GM12864 (cell line): ENCODE measurements around the gene USP11.
A peak's percentile ranks its signal among the peaks of the same experiment; 100 is the strongest.

Experiments used
- DNase-seq: peaks from one replicate; pipeline ENCODE4 v3.0.0-alpha.2; 2011; ENCODE audit warnings: low read depth
- H3K4me3 ChIP-seq: 2 replicates; pipeline ENCODE4 v1.5.1; 2011; ENCODE audit warnings: mild to moderate bottlenecking, low read depth, low read length, control low read depth
- TF ChIP-seq, protein P1 (sequence below): IDR thresholded peaks from 2 replicates; pipeline ENCODE4 v1.5.1; 2011; ENCODE audit warnings: low read depth, mild to moderate bottlenecking, moderate library complexity, low read length, control low read depth, inconsistent platforms; ENCODE audit errors: missing control alignments

USP11 gene

DNA sequence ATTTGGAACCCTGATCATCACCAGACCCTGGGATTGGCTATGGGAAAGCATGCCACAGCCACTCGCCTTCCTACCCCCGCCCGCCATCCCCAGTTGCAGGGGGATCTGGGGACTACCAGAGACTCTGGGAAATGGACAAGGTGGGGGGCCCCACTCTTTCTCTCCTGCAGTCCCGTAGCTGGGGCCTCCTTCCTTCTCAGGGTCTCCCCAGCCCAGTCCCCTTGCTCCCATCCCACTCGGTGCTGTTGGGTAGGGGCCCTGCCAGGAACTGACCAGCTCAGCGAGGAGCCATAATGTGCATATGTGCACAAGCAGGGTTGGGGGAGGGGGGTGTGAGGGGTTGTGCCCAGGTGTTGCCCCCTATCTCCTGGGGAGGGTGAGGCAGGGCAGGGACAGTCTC, 3.4 kb upstream of the USP11 start:
- TF ChIP-seq, protein P1, sequence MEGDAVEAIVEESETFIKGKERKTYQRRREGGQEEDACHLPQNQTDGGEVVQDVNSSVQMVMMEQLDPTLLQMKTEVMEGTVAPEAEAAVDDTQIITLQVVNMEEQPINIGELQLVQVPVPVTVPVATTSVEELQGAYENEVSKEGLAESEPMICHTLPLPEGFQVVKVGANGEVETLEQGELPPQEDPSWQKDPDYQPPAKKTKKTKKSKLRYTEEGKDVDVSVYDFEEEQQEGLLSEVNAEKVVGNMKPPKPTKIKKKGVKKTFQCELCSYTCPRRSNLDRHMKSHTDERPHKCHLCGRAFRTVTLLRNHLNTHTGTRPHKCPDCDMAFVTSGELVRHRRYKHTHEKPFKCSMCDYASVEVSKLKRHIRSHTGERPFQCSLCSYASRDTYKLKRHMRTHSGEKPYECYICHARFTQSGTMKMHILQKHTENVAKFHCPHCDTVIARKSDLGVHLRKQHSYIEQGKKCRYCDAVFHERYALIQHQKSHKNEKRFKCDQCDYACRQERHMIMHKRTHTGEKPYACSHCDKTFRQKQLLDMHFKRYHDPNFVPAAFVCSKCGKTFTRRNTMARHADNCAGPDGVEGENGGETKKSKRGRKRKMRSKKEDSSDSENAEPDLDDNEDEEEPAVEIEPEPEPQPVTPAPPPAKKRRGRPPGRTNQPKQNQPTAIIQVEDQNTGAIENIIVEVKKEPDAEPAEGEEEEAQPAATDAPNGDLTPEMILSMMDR: no peak
- H3K4me3 ChIP-seq: no peak overlapping the region
- DNase-seq: no peak

DNA sequence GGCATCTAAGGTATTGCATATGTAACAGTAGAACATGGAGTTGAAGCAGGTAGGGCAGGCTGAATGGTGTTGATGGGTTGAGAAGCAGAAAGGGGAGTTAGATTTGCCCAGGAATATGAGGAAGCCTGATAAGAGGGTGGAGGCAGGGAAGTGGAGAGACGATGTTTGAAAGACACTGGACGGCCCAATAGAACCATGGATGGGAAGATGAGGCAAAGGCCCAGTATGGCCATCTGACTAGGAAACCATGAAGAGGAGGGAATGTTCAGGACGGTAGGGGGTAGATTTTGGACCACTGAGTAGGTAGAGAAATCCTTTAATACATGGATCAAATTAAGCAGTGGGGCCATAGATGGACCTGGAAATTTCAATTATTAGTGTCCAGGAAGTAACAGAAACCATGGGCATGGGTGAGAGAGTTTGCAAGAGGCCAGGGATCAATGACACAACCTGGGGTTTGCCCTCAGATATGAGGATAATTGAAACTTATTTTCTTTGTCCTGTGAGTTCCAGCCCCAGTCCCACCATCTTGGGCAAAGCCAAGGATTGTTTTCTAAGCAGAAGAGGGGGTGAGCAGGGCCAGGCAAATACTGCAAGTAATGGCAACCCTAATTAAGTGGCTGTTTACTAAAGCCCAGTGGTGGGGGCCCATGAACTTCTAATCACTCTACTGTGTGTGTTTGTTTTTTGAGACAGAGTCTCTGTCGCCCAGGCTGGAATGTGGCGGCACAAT, 2.5 kb upstream of the USP11 start:
- TF ChIP-seq, protein P1: no peak
- DNase-seq: no peak

DNA sequence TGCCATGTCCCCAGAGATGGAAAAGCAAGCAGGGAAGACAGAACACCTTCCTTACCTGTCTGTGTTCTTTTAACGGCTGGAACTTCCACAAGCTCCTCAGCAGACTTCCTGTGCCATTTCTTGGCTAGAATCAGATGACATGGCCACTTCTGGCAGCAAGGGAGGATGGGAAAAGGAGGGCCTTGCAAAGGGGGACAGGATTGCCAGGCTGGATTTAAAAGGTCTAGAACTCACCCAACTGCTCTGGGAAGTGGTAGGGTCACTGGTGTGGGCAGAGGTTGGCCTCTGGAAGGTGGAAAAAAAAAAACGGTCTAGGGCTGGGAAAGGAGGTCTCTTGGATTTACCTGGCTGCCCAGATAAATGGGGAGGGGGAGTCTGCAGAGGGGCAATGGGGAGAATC, 1.6 kb upstream of the USP11 start:
- no peak for DNase-seq
- TF ChIP-seq, protein P1: no peak
- H3K4me3 ChIP-seq: no peak overlapping the region

More for the DNA sequence above, 2.5 kb upstream of the USP11 start:
- no peak overlapping the region for H3K4me3 ChIP-seq

DNA sequence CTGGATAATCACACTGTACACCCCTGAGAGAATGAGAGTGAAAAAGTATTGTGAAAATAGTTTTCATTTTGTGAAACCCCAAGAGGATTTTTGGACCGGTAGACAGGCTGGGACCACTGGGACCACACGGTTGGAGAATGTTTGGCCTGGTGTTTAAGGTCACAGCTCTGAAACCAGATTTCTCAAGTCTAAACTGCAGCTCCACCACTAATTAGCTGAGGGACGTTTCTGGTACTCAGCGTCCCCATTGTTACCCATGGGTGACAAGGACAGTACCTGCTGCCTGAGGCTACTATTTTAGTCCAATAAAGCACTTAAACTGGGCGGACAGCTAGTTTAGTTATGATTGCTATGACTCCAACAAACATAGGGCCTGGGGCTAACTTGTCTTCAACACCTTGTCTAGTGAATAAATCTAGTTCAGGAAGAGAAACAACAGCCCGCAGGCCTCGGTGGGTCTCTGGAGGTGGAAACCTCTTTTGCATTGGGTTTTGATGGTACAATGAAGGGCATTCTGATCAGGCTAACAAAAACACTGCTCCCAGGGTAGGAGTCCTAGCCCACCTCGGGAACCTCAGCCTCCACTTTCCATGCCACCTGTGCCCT, 509 bp upstream of the USP11 start:
- DNase-seq: no peak
- TF ChIP-seq, protein P1: no peak
- peak overlapping the region; percentile 78 for H3K4me3 ChIP-seq

DNA sequence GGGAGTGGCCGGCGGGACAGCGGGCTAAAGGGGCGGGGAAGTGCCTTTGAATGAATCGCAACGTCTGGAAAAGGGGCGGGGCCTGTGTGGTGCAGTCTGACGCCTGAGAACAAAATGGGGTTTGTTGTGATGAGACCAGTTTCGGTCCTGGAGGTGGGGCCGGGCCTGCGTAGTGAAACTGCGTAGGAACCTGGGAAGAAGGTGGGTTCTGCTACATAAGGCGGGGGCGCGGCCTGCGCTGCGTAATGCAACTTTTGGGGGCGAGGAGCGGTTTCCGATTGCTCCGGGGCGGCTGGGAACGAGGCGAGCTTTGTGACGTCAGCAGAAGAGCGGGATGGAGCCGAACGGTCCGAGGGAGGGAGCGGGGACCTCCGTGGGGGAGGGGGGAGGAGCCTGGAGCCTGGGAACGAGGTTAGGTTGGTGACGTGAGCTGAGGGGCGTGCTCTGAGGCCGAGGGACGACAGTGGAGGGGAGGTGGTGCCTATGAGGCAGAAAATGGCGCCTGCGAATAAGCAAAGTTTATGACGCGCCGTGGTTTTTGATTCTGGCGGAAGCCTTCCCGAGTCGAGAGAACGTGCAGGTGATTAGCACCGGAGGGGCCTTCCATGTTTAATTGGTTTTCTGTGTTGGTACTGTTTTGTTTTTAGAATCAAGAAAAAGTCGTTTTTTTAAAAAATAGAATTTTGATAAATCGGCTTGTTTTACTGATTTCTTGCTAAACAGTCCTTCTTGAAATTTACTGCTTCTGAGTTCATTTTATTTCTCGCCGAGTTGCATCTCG, 714 bp downstream of the USP11 start:
- H3K4me3 ChIP-seq: peak overlapping the region; percentile 78
- TF ChIP-seq, protein P1: no peak
- peak; percentile 86 for DNase-seq

DNA sequence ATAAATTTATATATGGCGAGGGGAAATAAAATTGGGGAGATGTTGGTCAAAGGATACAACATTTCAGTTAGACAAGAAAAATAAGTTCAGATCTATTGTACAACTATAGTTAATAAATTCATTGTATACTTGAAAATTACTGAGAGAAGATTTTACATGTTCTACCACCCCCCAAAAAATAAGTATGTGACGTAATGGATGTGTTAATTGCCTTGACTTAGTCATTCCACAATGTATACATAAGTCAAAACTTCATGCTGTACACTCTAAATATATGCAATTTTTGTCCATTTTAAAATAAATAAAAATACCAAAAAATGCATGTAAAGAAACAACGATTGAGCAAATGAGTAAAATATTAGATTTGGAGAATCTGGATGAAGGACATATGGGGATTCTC, 1.8 kb downstream of the USP11 start:
- DNase-seq: no peak
- TF ChIP-seq, protein P1: no peak
- no peak overlapping the region; the same call in 1 of the 2 replicates for H3K4me3 ChIP-seq
